ENCODE data around the gene KIF3A. TPM values are rescaled to one million over a fixed set of nuclear protein-coding genes. Genes with fewer than 3 reads are reported as not detected.

The KIF3A gene
- total RNA-seq, 3 donors from 2014 or later: 4.5 to 15.7 (median 11.5) TPM

DNA sequence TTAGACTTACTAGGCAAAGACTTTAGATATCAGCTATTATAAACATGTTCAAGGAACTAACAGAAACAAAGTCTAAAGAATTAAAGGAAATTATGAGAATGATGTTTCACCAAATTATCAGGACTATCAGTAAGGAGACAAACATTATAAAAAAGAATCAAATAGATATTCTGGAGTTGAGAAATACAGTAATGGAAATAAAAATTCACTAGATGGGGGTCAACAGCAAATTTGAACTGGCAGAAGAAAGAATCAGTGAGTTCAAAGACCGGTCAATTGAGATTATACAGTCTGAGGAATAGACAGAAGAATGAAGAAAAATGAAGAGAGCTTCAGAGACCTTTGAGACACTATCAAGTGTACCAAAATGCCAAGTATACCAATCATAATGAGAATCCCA is 89.0 kb downstream of the KIF3A start:
- no peaks in the 10 kb centered on the region for H3K27me3 ChIP-seq
- DNase-seq (ENCODE audit: low spot score in 2 of 2): no peak
- no peaks in the 10 kb centered on the region for H3K4me1 ChIP-seq
- intact Hi-C loops (cut with DNase I; ENCODE audit: low total_unique reads): no loop called here
- no peaks in the 10 kb centered on the region for H3K36me3 ChIP-seq
- H3K9me3 ChIP-seq: peaks cover 9 to 17% of the 10 kb centered on the region in 2 donors
- no peak overlapping the region for H3K4me3 ChIP-seq
- H3K27ac ChIP-seq: no peak overlapping the region
- TF ChIP-seq, protein P1, sequence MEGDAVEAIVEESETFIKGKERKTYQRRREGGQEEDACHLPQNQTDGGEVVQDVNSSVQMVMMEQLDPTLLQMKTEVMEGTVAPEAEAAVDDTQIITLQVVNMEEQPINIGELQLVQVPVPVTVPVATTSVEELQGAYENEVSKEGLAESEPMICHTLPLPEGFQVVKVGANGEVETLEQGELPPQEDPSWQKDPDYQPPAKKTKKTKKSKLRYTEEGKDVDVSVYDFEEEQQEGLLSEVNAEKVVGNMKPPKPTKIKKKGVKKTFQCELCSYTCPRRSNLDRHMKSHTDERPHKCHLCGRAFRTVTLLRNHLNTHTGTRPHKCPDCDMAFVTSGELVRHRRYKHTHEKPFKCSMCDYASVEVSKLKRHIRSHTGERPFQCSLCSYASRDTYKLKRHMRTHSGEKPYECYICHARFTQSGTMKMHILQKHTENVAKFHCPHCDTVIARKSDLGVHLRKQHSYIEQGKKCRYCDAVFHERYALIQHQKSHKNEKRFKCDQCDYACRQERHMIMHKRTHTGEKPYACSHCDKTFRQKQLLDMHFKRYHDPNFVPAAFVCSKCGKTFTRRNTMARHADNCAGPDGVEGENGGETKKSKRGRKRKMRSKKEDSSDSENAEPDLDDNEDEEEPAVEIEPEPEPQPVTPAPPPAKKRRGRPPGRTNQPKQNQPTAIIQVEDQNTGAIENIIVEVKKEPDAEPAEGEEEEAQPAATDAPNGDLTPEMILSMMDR (IDR thresholded peaks at IDR 0.05): no peak
- TF ChIP-seq POLR2AphosphoS5 (IDR thresholded peaks at IDR 0.05) (no peak), POLR2A (IDR thresholded peaks at IDR 0.05) (no peak)

DNA sequence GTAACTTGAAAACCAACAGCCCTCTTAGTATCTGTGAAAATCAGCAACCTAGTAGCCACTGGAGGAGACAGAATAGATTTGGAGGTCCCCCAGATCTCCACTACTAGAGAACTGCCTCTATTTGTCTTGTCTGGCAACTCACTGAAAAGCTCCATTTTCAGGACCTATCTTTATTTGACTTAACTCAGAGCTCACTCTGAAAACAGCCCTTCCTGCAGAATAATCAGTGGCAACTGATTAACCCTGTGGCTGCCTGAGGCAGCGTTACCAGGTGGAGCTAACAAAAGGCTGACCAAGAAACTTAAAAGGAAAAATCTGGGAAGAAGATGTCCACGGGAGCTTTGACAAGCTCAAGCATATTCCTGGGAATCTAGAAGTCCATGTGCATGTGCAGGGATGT is 89.9 kb downstream of the KIF3A start:
- Histone ChIP-seq H3K4me3 (no peak overlapping the region), H3K27me3 (no peaks in the 10 kb centered on the region), H3K4me1 (no peaks in the 10 kb centered on the region), H3K36me3 (no peaks in the 10 kb centered on the region), H3K9me3 (peaks cover 9 to 17% of the 10 kb centered on the region in 2 donors), H3K27ac (no peak overlapping the region)
- intact Hi-C loops (cut with DNase I; ENCODE audit: low total_unique reads): no loop called here
- DNase-seq (ENCODE audit: low spot score in 2 of 2): no peak
- TF ChIP-seq POLR2A (IDR thresholded peaks at IDR 0.05) (no peak), POLR2AphosphoS5 (IDR thresholded peaks at IDR 0.05) (no peak)
- TF ChIP-seq, protein P1 (IDR thresholded peaks at IDR 0.05): no peak

DNA sequence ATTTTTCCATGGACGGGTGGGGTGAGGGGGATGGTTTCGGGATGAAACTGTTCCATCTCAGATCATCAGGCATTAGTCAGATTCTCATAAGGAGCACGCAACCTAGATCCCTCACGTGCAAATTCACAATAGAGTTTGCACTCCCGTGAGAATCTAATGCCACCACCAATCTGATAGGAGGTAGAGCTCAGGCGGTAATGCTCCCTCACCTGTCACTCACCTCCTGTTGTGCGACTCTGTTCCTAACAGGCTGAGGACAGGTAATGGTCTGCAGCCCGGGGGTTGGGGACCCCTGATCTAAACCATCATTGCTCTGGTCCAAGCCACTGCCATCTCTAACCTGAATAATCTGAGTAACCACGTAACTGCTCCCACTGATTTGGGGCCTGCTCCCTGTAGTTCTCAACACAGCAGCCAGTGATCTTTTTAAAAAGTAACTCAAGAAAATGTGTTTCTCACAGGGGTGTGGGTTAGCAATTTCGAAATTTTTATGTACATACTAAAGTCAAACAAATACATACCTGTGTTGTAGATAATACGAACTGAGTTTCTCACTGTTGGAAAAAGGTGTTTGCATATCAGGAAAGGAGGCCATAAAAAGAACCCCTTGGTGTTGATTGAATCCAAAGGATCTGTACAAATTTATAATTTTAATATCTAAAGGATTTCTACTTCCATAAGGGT is 90.6 kb downstream of the KIF3A start:
- H3K4me3 ChIP-seq: no peak overlapping the region
- intact Hi-C loops (cut with DNase I; ENCODE audit: low total_unique reads): no loop called here
- DNase-seq (ENCODE audit: low spot score in 2 of 2): no peak

DNA sequence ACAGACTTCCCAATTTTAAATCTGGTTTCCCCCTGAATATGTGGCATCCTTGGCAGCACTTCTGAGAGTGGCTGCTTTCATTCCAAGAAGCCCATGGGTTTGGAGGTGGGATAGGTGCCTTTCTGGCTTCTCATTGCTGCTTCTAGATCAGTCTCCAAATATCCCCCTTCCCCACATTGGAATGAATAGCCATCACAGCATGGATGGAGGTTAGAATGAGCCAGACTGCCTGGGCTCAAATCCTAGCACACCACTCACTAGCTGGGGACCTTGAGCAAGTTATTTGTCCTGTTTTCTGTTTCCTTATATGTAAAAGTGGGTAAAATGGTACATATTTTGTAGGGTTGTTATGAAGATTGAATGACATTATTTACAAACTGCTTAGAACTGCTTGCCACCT is 93.2 kb downstream of the KIF3A start:
- H3K4me1 ChIP-seq: no peaks in the 10 kb centered on the region
- TF ChIP-seq POLR2A (IDR thresholded peaks at IDR 0.05) (no peak), POLR2AphosphoS5 (IDR thresholded peaks at IDR 0.05) (no peak)
- TF ChIP-seq, protein P1 (IDR thresholded peaks at IDR 0.05): no peak
- no peak overlapping the region for H3K4me3 ChIP-seq
- intact Hi-C loops (cut with DNase I; ENCODE audit: low total_unique reads): no loop called here
- H3K36me3 ChIP-seq: no peaks in the 10 kb centered on the region
- DNase-seq (ENCODE audit: low spot score in 2 of 2): no peak
- H3K27ac ChIP-seq: no peak overlapping the region
- H3K9me3 ChIP-seq: peaks cover 9 to 15% of the 10 kb centered on the region in 2 donors
- no peaks in the 10 kb centered on the region for H3K27me3 ChIP-seq

More for the DNA sequence above, 90.6 kb downstream of the KIF3A start:
- peaks cover 9 to 17% of the 10 kb centered on the region in 2 donors for H3K9me3 ChIP-seq
- H3K4me1 ChIP-seq: no peaks in the 10 kb centered on the region
- TF ChIP-seq, protein P1 (IDR thresholded peaks at IDR 0.05): no peak
- no peak for TF ChIP-seq POLR2AphosphoS5 (IDR thresholded peaks at IDR 0.05)
- TF ChIP-seq POLR2A (IDR thresholded peaks at IDR 0.05): no peak
- H3K36me3 ChIP-seq: no peaks in the 10 kb centered on the region
- H3K27me3 ChIP-seq: no peaks in the 10 kb centered on the region
- no peak overlapping the region for H3K27ac ChIP-seq

Other genes starting within 250 kb of the KIF3A start
- gene IRF1, start 246.8 kb downstream of the KIF3A start, total RNA-seq: 10 to 100 TPM; 10.4 to 27.8 (median 18.0) TPM
- gene IL5, start 194.0 kb downstream of the KIF3A start, total RNA-seq: not detected
- gene RAD50, start 180.6 kb downstream of the KIF3A start, total RNA-seq: 10 to 100 TPM; 44.2 to 47.4 (median 44.6) TPM
- under 1 TPM in 2 of 3 donors, not detected in 1; 0.33 to 0.73 TPM for gene IL13, start 79.4 kb downstream of the KIF3A start, total RNA-seq
- gene IL4, start 63.6 kb downstream of the KIF3A start, total RNA-seq: not detected
- 1 to 10 TPM in 1 of 3 donors, under 1 TPM in 1, not detected in 1; 0.98 to 2.0 TPM for gene CCNI2, start 9.9 kb upstream of the KIF3A start, total RNA-seq
- 10 to 100 TPM; 26.4 to 43.0 (median 40.0) TPM for gene SEPTIN8, start 39.7 kb upstream of the KIF3A start, total RNA-seq
- 1 to 10 TPM in 1 of 3 donors, under 1 TPM in 2; 0.66 to 3.2 (median 0.96) TPM for gene SOWAHA, start 75.8 kb upstream of the KIF3A start, total RNA-seq
- gene SHROOM1, start 93.1 kb upstream of the KIF3A start, total RNA-seq: 10 to 100 TPM in 1 of 3 donors, 1 to 10 TPM in 2; 2.4 to 12.6 (median 9.5) TPM
- gene GDF9, start 128.9 kb upstream of the KIF3A start, total RNA-seq: under 1 TPM; 0.33 to 0.64 (median 0.44) TPM
- gene UQCRQ, start 129.1 kb upstream of the KIF3A start, total RNA-seq: 100 to 1,000 TPM; 106 to 184 (median 150) TPM
- gene LEAP2, start 136.1 kb upstream of the KIF3A start, total RNA-seq: 1 to 10 TPM in 2 of 3 donors, under 1 TPM in 1; 0.80 to 4.1 (median 2.9) TPM
- gene AFF4, start 226.1 kb upstream of the KIF3A start, total RNA-seq: 100 to 1,000 TPM in 1 of 3 donors, 10 to 100 TPM in 2; 70.2 to 108 (median 75.4) TPM